Suppressor macrophage treated with lipopolysaccharide for 1 hour (primary cell): ENCODE measurements around the gene CYP46A1.
A peak's percentile ranks its signal among the peaks of the same experiment; 100 is the strongest.

Experiments used
- DNase-seq, 3 donors: peaks; one replicate each; pipeline ENCODE4 v3.0.0-alpha.2; 2020 to 2022

CYP46A1 gene

DNA sequence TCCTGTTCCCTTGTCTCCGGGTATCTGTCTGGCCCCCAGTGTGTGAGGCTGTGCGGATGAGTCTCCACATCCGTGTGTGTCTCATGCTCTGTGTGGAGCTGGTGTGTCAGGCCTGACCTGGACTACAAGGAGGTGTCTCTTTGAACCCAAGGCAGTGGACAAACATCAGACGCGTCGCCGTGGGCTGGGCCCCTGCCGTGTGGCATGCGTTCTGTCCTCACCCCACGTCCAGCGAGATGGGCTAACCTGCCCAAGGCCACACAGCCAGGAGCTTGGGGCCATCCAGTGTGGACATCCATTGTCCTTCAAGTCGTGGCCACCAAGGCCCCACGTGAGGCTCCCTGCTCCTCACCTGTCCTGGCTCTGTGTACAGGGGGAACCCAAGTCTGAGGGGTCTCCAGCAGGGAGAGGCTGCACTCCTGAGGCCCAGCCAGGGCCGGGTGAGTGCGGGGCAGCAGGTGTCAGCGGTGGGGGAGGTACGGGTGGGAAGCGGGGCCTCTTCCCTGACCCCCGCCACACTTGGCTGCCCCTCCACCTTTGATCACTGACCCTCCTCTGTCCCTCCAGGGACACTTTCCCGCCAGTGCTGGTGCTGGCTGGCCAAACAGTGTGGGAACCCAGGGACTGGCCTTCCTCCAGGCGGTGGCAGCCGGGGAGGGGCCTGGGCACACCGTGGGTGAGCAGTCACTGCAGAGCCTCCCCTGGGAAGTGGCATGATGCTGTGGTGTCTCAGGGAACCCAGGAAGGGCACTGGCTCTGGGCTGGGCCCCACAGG is 48.5 kb downstream of the CYP46A1 start:
- DNase-seq, result no peak

DNA sequence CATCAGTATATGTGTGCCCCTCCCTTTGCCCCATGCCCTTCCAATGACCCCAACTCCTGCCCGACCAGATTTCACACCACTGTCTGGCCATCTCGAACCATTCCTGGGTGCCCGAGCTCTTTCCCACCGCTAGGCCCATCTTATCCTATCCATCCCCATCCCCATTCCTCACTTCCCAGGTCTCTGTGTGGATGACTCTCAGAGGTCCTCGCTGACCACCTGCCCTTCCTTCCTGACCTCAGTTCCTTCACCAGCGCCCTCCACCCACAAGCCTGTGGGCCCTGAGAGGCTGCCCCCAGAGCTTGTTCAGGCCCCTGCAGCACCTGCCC is 49.1 kb downstream of the CYP46A1 start:
- DNase-seq, result no peak

DNA sequence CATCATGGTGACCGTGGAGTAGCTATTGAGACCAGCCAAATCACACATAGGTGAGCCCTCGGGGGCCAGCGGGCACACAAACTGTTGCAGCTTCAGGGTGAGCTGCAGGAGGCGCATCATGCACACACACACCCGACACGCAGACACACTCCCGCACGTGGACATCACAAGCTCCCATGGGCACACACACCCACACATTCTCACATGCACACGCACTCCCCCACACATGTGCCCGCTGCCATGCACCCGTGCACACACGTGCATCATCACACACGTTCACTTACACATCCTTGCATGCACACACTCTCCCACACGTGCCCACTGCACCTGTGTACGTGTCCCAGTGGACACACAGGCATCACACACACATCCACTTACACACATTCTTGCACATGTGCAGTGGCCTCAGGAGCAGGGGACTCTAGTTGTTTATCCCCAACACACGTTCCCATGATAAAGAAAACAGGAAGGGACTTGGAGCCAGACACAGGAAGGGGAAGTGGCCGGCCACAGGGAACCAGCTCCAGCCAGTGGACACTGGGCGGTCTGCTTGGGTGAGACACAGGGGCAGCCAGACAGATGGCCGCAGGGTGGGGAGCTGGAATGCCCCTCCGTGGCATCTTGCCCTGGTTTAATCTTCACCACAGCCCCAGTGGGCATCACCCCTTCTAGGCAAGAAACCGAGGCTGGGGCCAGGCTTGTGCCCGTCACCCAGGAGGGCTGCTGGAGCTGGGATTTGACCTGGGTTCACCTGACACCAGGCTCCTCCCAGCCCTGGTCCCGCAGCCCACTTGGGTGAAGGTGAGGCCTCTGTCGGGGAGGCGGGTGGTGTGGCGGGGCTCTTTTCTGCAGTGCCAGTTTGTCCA is 49.7 kb downstream of the CYP46A1 start:
- peak; percentile 22 to 45 (median 24) for DNase-seq

DNA sequence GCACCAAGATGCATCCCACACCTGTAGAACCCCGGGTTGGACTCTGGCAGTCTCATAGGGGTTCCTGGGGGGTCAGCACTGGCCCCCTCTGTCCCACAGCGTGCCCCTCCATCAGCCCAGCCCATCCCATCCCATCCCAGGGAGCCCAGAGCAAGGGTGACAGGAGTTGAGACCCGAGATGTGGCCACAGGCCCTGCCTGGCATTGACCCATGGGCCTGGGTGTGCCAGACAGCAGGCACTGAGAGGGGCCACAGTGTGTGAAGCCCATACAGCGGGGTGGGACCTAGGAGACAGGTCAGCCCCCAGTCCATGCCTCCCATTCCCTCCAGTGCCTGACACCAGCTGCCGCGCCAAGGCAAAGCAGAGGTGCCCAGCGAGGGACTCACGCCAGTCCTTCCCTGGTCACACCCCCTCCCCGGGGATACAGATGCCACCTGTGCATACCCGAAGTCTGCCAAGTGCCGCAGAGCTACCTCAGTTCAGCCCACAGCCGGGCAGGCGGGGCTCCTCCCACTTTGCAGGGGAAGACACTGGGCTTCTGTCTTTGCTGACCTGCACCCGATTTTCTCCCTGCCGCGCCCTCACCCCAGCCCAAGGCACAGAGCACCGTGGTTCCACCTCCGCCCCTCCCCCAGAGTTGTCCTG is 50.4 kb downstream of the CYP46A1 start:
- no peak for DNase-seq

DNA sequence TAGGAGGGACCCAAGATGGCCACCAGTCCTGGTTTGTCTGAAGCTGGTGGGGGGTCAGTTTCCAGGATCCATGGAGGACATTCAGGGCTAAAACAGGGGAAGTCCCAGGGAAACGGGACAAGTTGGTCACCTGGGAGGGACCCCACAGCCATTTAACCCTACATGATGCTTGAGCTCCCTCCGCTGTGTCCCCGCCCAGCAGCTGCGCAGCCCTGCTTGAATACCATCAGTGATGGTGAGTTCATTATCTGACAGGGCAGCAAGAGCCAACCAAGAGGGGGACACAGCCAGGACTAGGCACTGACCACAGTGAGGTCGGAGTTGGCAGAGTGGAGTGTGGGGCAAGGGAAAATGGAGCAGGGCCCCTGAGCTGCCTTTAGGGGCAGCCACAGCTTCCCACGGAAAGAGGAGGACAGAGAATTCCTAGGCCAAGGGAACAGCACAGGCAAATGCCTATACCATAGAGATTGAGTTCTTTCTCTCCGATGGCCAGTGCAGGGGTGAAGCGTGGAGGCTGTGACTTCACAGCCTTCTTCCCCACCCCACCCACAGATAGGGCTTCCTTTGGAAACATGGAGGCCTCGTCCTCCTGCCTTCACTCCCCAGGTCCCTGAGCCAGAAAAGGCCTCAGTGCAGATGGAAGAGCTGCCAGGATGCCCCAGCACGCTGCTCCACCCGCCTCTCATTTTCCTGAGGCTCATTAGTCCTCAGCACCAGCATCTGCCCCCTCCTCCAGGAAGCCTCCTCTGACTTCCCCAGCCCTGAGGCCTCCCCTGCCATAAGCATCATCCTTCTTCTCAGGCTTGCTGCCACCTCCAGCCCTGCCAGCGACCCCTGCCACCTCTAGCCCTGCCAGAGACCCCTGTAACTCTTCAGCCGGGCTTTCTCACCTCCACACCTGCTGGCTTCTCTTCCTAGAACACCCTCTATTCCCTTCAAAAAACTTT is 51.4 kb downstream of the CYP46A1 start:
- no peak for DNase-seq

DNA sequence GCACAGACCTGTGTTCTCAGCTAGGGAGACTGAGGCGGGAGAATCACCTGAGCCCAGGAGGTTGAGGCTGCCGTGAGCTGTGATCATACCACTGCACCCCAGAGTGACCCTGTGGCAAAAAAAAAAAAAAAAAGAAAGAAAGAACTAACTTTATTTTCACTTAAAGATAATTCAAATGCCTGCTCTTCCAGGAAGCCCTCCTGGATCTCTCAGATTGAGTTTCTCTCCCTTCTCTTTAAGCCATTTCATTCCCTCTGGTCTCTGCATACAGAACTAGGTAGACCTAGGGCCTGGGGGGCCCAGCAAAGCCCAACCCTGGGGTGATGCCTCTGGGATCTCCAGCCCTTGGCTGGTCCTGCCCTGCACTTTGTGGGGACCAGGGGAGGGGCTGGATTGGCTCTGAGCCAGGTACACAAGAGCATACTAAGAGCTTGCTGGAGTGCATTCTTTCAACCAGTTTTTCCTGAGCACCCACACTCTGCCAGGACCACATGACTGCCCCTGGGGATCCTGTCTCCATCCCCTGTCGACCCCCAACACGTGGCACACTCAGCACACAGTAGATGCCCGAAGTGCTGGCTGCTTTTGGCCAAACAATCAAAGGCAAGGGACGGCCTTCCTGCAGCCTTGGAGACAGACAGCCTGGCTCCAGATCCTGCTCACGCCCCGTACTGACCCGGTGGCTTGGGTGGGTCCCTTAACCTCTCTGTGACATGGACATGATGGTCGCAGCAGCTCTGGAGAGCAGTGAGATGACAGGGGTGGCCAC is 52.7 kb downstream of the CYP46A1 start:
- no peak for DNase-seq

DNA sequence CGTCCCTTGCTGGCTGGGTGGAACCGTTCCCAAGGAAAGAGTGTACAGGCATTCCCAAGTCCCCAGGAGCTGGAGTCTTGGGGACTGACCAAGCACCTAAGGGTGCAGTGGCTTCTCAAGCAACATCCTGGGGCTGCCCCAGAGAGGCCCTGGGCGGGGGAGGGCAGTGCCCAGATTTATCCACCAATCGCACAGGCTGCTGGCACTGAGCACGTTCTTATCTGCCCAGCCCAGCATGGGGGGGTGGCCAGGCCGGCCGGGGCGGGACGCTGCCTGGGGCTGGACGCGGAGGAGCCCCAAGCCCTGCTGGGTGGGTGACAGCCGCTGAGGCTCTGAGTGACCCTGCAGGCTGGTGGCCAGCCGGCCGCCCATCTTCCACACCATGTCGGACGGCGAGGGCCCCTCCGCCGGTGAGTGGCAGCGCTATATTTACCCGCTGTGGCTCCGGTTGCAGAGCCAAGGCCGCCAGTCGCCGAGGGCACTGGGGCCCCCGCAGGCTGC is 53.4 kb downstream of the CYP46A1 start:
- peak in 2 of 3 donors; percentile 11 to 53 for DNase-seq

DNA sequence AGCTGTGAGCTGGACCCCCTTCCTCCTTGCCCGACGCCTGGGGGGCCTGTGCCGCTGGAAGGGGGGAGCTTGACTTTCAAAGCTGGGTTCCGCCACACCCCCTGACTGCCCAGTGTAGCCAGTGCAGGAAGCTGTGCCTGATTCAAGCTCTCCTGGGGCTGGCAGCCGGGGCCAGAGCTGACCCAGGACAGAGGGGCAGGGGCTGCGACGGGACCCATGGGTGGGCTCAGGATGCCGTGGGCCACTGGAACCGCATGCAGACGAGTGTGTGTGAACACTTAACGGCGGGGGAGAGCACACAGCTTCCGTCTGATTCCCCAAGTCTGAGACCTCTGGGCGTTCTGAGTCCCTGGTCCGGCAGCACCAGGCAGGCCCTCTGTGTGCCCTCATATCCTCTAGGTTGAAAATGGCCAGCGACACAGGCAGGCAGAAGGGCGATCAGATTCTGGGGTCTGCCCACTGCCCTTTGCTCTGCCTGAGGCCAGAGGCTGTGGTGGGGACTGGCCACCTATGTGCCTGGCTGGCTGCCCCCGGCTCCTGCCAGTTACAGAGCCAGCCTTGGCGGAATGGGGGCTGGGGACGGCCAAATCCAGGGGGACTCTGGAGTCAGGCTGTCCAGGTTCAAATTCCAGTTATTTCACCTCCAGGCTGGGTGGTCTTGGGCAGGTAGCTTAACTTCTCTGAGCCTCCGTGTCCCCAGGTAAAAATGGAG is 54.0 kb downstream of the CYP46A1 start:
- no peak for DNase-seq

DNA sequence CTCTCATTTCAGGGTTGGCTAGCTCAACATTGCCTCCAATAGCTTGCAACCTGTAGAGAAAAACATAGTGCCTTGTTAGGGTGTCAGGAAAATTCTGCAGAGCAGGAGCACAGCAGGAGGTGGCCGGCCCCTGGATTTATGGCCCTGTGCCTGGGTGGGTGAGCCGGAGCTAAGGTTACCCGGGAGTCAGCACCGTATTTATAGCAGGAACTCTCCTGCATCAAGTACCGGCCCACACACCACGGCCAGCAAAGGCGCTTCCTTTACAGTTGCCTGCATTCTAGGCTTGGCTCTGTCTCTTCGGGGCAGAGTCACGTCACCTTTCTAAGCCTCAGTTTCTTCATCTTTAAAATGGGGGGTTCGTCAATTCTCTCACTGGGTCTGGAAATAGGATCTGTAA is 56.3 kb downstream of the CYP46A1 start:
- DNase-seq, result no peak

DNA sequence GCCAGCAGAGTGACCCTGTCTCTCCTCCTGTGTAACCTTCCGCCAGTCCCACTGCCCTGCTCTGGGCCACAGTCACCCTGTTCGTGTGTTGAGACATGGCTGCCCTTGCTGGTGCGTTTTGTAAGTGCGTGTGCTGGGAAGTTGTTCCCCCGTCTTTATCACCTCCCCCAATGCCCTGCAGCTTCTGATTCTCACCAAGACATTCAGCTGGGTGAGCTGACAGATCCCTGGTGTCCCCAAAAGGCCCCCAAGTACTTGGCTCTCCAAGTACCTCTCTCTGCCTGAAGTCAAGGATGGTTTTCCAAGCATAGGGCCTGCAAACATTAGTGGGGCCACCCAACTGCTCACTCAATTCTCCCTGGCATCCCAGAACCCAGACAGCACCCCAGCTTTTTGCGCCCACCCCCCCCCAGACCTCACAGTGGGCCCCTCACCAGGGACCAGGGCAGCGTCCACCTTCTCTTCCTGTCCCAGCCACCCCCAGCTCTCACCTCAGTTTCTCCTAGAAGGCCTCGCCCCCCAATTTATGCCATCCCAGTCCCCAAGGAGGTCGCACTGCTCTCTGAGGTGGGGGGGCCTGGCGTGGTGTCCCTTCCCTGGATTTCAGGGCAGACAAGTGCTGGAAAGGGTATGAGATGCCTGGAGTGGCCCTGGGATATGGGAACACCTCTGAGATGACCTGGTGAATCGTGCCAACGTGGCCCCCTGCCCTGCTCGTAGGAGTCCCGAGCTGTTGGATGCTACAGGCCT is 57.3 kb downstream of the CYP46A1 start:
- no peak for DNase-seq

DNA sequence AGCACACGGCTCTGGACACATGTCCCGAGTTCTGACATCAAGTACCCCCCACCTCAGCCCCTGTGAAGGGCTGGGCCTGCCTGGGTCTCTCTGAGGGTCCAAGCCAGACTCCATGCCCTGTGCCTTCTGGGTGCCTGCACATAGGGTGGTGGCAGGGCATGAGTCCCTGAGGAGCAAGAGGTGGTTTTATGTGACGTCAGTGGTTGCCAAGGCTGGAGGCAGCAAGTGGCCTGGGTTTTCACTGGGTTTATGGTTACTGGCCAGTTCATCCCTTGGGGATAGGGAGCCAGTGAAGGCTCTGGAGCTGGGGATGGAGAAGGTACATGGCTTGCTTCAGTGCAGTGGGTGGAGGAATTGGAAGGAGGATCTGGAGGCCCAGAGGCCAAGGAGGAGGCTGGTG is 58.0 kb downstream of the CYP46A1 start:
- no peak for DNase-seq

DNA sequence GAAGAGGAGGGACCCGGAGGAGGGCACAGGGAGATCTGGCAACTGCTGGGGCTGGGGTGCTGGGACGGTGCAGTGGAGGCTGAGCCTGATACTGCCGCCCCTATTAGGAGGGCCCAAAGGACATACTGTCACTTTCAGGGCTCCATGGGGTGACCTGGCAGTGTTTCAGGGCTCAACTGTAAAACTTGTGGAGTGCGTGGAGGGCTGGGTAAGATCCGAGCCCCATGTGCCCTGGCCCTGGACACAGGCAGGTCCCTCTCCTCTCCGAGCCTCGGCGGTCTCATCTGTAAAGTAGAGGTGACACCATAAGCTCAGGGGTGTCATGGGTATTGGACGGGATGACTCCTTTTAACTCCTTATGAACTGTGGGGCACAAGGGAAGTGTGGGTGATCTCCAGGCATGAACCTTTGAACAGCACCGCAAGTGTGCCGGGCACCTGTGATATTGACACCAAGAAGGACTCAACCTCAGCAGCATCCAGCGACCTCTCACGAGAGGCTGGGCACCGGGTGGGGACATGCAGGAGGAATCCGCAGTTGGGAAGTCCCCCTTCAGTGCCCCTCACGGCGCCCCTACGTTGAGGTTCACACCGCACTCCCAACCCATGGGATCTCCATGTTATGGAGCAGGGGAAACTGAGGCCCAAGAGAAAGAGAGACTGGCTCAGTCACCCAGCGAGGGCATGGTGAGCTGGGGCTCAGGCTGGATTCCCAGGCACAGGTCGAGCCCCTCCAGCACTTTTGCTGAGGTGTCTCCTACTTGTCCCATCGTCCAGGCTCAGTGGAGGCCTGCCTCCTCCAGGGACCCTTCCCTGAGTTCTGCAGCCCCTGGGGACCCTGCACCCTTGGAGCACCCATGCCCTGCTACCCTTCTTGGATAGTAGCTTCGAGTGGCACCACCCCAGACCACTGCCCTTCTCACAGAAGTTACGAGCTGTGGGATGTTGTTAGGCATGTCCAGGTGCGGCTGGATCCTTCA is 58.7 kb downstream of the CYP46A1 start:
- DNase-seq, result no peak

DNA sequence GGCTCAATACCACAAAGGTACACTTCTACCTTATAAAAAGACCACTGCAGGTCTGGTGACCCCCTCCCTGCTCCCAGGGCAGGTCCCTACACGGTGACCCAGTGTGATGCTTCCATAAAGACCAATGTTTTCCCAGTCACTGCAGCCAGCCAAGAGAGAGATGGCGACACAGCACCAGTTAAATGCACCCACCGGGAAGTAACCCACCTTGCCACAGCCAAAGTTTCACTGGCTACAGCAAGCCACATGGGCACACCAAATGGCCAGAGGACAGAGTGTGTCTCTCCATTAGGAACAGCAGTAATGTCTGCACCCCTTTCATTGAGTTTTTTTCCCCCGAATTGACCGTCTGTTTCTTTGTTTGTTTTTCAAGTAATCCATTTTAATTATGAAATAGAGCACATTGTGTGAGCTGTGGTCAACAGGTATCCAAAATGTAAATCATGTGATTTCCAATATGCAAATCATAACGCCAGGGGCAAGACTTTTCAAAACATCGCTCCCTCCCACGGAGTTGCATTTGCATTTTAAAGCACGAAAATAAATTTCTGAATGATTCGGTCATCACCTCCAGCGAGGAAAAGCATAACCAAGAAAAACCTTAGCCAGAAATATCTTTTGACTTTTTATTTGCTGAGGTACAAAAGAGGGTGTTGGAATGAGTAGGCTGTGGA is 60.2 kb downstream of the CYP46A1 start:
- DNase-seq, result no peak

DNA sequence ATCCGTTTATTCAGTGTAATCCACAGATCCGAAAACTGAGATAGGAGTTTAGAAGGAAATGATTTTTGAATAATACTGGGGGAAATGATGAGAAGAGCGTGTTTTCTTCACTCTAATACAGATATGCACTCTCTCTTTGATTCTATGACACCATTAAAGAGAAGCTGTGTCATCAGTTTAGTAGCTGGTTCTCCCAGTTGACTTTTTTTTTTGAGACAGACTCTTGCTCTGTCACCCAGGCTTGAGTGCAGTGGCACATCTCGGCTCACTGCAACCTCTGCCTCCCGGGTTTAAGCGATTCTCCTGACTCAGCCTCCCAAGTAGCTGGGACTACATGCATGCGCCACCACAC is 60.8 kb downstream of the CYP46A1 start:
- no peak for DNase-seq

DNA sequence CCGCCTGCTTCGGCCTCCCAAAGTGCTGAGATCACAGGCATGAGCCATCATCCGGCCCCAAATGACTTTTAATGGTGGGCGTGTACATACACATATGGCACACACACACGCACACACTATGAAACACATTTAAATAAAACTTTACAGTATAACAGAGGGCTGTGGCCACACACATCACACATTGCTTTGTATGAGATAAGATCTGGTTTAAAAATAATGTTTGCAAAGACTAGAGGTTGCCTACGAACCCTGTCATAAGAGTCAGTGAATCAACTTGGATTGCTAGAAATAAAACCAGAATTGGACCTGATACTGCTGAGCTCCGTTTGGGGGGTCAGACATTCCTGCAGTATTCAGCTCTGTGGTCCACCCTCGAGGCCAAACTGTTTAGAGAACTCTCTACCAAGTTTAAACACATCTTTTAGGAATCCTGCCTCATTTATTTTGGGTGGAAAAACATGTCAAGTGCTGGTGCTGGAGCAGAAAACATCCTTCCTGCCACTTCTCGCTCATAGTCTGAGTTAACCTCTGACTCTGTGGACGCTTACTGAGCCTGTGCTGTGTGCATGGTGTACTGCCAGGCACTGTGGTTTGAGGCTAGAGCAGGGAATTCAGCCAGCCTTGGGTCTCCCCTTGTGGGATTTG is 61.3 kb downstream of the CYP46A1 start:
- no peak for DNase-seq

DNA sequence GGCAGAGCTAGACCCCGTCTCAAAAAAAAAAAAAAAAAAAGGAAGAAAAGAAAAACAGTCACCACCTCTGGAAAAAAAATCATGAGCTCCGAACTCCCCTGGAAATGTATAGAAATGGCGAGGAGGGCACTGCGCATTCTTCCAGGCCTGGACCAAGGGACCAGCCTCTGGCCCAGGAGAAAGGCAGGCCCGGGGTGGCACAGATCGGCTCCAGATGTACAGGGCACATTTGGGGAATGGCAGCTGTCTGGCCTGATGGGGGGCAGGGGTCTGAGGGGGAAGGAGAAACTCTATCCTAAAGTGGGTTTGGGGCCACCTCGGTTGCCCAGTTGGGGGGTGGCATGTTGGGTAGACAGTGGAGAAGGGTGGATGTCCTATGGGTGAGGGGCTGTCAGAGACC is 63.1 kb downstream of the CYP46A1 start:
- no peak for DNase-seq

DNA sequence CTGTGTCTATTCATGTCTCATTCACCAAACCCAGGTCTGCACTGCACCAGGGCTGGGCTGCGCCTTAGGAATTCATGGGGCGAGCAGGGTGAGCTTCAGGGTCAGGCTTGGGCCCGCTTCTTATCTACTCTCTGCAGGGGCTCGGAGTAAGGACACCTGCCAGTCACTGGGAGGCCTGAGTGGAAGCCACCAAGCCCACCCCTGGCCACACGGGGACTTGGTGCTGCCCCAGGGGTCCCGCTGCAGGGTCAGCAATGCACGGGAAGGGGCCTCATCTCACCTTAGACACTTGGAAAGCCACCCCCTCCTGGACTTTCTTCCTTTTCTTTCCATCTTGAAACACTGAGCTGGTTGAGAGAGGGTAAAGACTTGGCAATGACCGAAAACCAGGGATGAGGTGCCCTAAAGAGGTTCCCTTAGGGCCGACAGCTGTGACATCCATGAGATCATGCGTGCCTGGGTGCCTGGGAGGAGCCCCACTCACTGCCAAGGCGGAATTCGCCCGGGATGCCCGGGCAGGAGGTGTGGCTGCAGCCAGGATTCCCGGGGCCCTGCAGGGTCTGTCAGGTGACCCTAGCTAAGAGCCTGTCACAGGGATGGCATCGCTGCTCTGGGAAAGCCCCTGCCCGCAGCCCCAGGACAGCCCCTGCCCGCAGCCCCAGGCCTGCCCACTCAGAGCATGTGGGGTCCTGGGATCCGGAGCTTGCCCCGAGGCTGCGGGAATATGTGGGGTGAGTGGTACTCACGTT is 63.7 kb downstream of the CYP46A1 start:
- DNase-seq, result no peak
